ENCODE results near the gene PARP1.

GRCh38 chr1:226342656-226343055 is 65.2 kb downstream of the PARP1 start:
- TF ChIP-seq SIN3A (IDR thresholded peaks at IDR 0.05; ENCODE audit: borderline replicate concordance, insufficient read depth, low read depth, low read length): no peak
- no peak for TF ChIP-seq CTCF (IDR thresholded peaks at IDR 0.05)
- TF ChIP-seq POLR2AphosphoS5 (IDR thresholded peaks at IDR 0.05; ENCODE audit: low read depth, low read length): no peak
- no peak for TF ChIP-seq TCF7L2 (IDR thresholded peaks at IDR 0.05; ENCODE audit: low read depth, low read length)
